HG03558 (cell line): ENCODE data around the gene TANK.
A peak's percentile ranks its signal among the peaks of the same experiment; 100 is the strongest.

ENCODE experiments used
- ATAC-seq: cut with Tn5 transposase; IDR thresholded peaks from one replicate; pipeline ENCODE4 v1.9.1; 2021; ENCODE audit warnings: moderate number of reproducible peaks; ENCODE audit not compliant: unreplicated experiment; ENCODE audit errors: extremely low read depth

TANK gene

GRCh38 chr2:161160226-161161073, at the start of gene TANK:
TANK (plus strand) TSS chr2:161160428; CDS start chr2:161179663, 19,235 bp downstream.
- ATAC-seq = peak; percentile 76

GRCh38 chr2:161111531-161111930, 48.7 kb upstream of the TANK start:
- ATAC-seq = no peak

GRCh38 chr2:161112908-161113307, 47.3 kb upstream of the TANK start:
- no peak for ATAC-seq

- no peak for ATAC-seq
These were observed 46.3 kb upstream of the TANK start for GRCh38 chr2:161113693-161114575.

GRCh38 chr2:161115205-161115604, 45.0 kb upstream of the TANK start:
- no peak for ATAC-seq

- no peak for ATAC-seq
These were observed 44.4 kb upstream of the TANK start for GRCh38 chr2:161115605-161116380.

GRCh38 chr2:161116509-161116908, 43.7 kb upstream of the TANK start:
- ATAC-seq = no peak

GRCh38 chr2:161117506-161117905, 42.7 kb upstream of the TANK start:
- no peak for ATAC-seq

GRCh38 chr2:161118722-161119121, 41.5 kb upstream of the TANK start:
- ATAC-seq = no peak

GRCh38 chr2:161119483-161119882, 40.7 kb upstream of the TANK start:
- no peak for ATAC-seq

- no peak for ATAC-seq
These were observed 39.5 kb upstream of the TANK start for GRCh38 chr2:161120775-161121174.

- ATAC-seq = no peak
These were observed 38.6 kb upstream of the TANK start for GRCh38 chr2:161121622-161122021.

GRCh38 chr2:161122772-161123530, 37.3 kb upstream of the TANK start:
- peak; percentile 71 for ATAC-seq

- no peak for ATAC-seq
These were observed 36.6 kb upstream of the TANK start for GRCh38 chr2:161123531-161124030.

GRCh38 chr2:161124201-161124600, 36.0 kb upstream of the TANK start:
- ATAC-seq = no peak

- ATAC-seq = no peak
These were observed 31.3 kb upstream of the TANK start for GRCh38 chr2:161128885-161129284.

GRCh38 chr2:161130354-161130753, 29.9 kb upstream of the TANK start:
- no peak for ATAC-seq

GRCh38 chr2:161131074-161131680, 29.1 kb upstream of the TANK start:
- no peak for ATAC-seq

GRCh38 chr2:161131804-161132203, 28.4 kb upstream of the TANK start:
- no peak for ATAC-seq
